Measurements from ENCODE around the gene POU2F3.
A peak's percentile ranks its signal among the peaks of the same experiment; 100 is the strongest.

POU2F3 gene

GRCh38 chr11:120333801-120334200, 93.9 kb downstream of the POU2F3 start:
- peaks cover 6% of the 10 kb centered on the region; the same call in 1 of the 2 replicates for H3F3A ChIP-seq (ENCODE audit: insufficient read depth, low read length)
- H2AFZ ChIP-seq (ENCODE audit: low read length): no peak overlapping the region

DNA sequence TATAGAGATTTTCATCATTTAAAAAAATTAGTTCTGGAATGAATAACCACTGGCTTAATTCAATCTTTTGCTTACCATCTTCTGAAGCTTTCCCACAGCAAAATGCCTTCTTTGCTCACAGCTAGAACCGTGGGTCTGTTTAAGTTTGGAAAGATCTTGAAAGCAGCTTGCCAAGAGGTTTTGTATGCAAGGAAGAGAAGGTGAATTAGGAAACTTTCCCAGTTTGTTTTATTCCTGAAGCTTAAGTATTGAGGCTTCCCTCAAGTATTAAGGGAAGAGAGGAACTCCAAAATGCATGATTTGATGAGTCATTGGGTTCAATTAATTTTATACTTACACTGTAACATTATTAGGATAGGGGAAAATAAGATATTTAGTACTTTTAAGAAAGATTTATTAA, 94.4 kb downstream of the POU2F3 start:
- no peak for TF ChIP-seq EZH2 (IDR thresholded peaks at IDR 0.05; ENCODE audit: borderline replicate concordance, low read length)
- TF ChIP-seq CTCF (IDR thresholded peaks at IDR 0.05; ENCODE audit: low read length): no peak
- H3K9me2 ChIP-seq (ENCODE audit: low read depth, low read length): no peaks in the 10 kb centered on the region
- no peaks in the 10 kb centered on the region for H3K36me3 ChIP-seq (ENCODE audit: insufficient read depth, low read length)
- peaks cover 37% of the 10 kb centered on the region for H3K4me1 ChIP-seq (ENCODE audit: insufficient read depth, low read length, severe bottlenecking)
- no peak overlapping the region for H3K4me3 ChIP-seq (ENCODE audit: low read depth, low read length, poor library complexity, severe bottlenecking)
- no peak overlapping the region for H3K27ac ChIP-seq (ENCODE audit: low read depth, low read length, poor library complexity, severe bottlenecking)
- peaks cover 6% of the 10 kb centered on the region; the same call in 1 of the 2 replicates for H3F3A ChIP-seq (ENCODE audit: insufficient read depth, low read length)
- no peak overlapping the region for H2AFZ ChIP-seq (ENCODE audit: low read length)
- no peak overlapping the region for H3K9ac ChIP-seq (ENCODE audit: low read length)
- no peaks in the 10 kb centered on the region for H3K27me3 ChIP-seq (ENCODE audit: insufficient read depth, low read length)
- no peak overlapping the region for H3K4me2 ChIP-seq (ENCODE audit: low read length)
- H3K9me3 ChIP-seq (ENCODE audit: low read length): no peaks in the 10 kb centered on the region
- H4K20me1 ChIP-seq (ENCODE audit: insufficient read depth, low read length): no peaks in the 10 kb centered on the region
- H3K79me2 ChIP-seq (ENCODE audit: insufficient read depth, low read length): no peaks in the 10 kb centered on the region

More at GRCh38 chr11:120333801-120334200, 93.9 kb downstream of the POU2F3 start:
- no peaks in the 10 kb centered on the region for H3K9me2 ChIP-seq (ENCODE audit: low read depth, low read length)
- TF ChIP-seq CTCF (IDR thresholded peaks at IDR 0.05; ENCODE audit: low read length) (no peak), EZH2 (IDR thresholded peaks at IDR 0.05; ENCODE audit: borderline replicate concordance, low read length) (no peak)
- H3K9ac ChIP-seq (ENCODE audit: low read length): no peak overlapping the region
- no peaks in the 10 kb centered on the region for H4K20me1 ChIP-seq (ENCODE audit: insufficient read depth, low read length)
- no peaks in the 10 kb centered on the region for H3K79me2 ChIP-seq (ENCODE audit: insufficient read depth, low read length)
- H3K27me3 ChIP-seq (ENCODE audit: insufficient read depth, low read length): no peaks in the 10 kb centered on the region
- no peak overlapping the region for H3K4me2 ChIP-seq (ENCODE audit: low read length)
- H3K27ac ChIP-seq (ENCODE audit: low read depth, low read length, poor library complexity, severe bottlenecking): no peak overlapping the region
- H3K4me3 ChIP-seq (ENCODE audit: low read depth, low read length, poor library complexity, severe bottlenecking): no peak overlapping the region
- H3K36me3 ChIP-seq (ENCODE audit: insufficient read depth, low read length): no peaks in the 10 kb centered on the region
- H3K4me1 ChIP-seq (ENCODE audit: insufficient read depth, low read length, severe bottlenecking): peaks cover 37% of the 10 kb centered on the region
- H3K9me3 ChIP-seq (ENCODE audit: low read length): no peaks in the 10 kb centered on the region

GRCh38 chr11:120334894-120335462, 95.0 kb downstream of the POU2F3 start:
- Histone ChIP-seq H3K4me1 (ENCODE audit: insufficient read depth, low read length, severe bottlenecking) (peaks cover 37% of the 10 kb centered on the region), H4K20me1 (ENCODE audit: insufficient read depth, low read length) (no peaks in the 10 kb centered on the region), H3K9me3 (ENCODE audit: low read length) (no peaks in the 10 kb centered on the region), H3K27me3 (ENCODE audit: insufficient read depth, low read length) (no peaks in the 10 kb centered on the region), H3K9ac (ENCODE audit: low read length) (no peak overlapping the region; the same call in 1 of the 2 replicates), H3K79me2 (ENCODE audit: insufficient read depth, low read length) (no peaks in the 10 kb centered on the region), H3K36me3 (ENCODE audit: insufficient read depth, low read length) (no peaks in the 10 kb centered on the region), H2AFZ (ENCODE audit: low read length) (no peak overlapping the region), H3K4me3 (ENCODE audit: low read depth, low read length, poor library complexity, severe bottlenecking) (peak overlapping the region; percentile 85), H3K27ac (ENCODE audit: low read depth, low read length, poor library complexity, severe bottlenecking) (peak overlapping the region; percentile 1), H3K9me2 (ENCODE audit: low read depth, low read length) (no peaks in the 10 kb centered on the region), H3K4me2 (ENCODE audit: low read length) (peak overlapping the region; percentile 83), H3F3A (ENCODE audit: insufficient read depth, low read length) (peaks cover 6% of the 10 kb centered on the region; the same call in 1 of the 2 replicates)
- TF ChIP-seq CTCF (IDR thresholded peaks at IDR 0.05; ENCODE audit: low read length) (peak; percentile 43; the same call in 1 of the 2 replicates), EZH2 (IDR thresholded peaks at IDR 0.05; ENCODE audit: borderline replicate concordance, low read length) (no peak)

All from OCI-LY1 (cell line).